HG02938 (cell line): Measurements from ENCODE around the gene ACAA1.
"Not testable (repeated sequence)": the region's sequence is repeated elsewhere in the genome, so short reads cannot be mapped to it uniquely, and the experiment has no call there.

ENCODE experiments used
- ATAC-seq: cut with Tn5 transposase; IDR thresholded peaks from one replicate; pipeline ENCODE4 v1.9.1; 2021; ENCODE audit warnings: mild to moderate bottlenecking, moderate library complexity; ENCODE audit not compliant: unreplicated experiment

The ACAA1 gene, protein sequence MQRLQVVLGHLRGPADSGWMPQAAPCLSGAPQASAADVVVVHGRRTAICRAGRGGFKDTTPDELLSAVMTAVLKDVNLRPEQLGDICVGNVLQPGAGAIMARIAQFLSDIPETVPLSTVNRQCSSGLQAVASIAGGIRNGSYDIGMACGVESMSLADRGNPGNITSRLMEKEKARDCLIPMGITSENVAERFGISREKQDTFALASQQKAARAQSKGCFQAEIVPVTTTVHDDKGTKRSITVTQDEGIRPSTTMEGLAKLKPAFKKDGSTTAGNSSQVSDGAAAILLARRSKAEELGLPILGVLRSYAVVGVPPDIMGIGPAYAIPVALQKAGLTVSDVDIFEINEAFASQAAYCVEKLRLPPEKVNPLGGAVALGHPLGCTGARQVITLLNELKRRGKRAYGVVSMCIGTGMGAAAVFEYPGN

GRCh38 chr3:38136777-38137614 is at the start of gene ACAA1:
Gene ACAA1 (minus strand): TSS chr3:38137127. CDS start chr3:38137035, 92 bp downstream.
- ATAC-seq, result peak; percentile 87

DNA sequence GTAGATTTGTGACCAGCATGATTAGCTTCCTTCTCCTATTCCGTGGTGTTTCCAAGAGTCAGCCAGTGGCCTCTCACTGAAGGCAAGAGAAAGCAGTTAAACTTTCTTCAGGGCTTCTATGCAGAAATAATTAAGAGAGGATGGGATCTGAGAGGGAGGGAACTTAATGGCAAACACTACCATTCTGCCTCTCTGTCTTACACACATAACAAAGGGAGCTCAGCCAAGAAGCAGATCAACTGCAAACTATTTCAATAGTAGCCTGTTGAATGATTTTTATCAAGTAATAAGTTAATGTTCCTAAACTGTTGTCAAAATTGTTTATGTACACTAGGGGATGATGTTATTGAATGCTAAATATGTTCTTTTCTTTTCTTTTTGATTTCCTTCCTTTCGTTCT is 40.3 kb upstream of the ACAA1 start:
- no peak for ATAC-seq

- ATAC-seq, result peak; percentile 38
Observed at GRCh38 chr3:38173834-38174418, 37.0 kb upstream of the ACAA1 start.

- no peak for ATAC-seq
Observed at GRCh38 chr3:38171622-38172021, 34.7 kb upstream of the ACAA1 start.

DNA sequence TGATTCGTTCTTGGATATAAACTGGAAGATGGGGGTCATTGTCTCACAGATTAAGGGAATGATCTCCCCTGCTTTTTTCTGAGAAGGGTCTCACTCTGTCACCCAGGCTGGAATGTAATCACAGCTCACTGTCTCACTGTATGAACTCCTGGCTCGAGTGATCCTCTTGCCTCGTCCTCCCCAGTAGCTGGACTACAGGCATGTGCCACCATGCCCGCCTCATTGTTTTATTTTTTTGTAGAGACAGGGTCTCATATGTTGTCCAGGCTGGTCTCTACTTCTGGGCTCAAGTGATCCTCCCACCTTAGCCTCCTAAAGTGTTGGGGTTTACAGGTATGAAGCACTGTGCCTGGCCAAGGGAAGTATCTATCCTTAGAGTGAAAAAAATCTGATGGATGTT is 33.8 kb upstream of the ACAA1 start:
- ATAC-seq, result no peak

- ATAC-seq, result no peak
Observed at GRCh38 chr3:38169027-38169317, 32.0 kb upstream of the ACAA1 start.

DNA sequence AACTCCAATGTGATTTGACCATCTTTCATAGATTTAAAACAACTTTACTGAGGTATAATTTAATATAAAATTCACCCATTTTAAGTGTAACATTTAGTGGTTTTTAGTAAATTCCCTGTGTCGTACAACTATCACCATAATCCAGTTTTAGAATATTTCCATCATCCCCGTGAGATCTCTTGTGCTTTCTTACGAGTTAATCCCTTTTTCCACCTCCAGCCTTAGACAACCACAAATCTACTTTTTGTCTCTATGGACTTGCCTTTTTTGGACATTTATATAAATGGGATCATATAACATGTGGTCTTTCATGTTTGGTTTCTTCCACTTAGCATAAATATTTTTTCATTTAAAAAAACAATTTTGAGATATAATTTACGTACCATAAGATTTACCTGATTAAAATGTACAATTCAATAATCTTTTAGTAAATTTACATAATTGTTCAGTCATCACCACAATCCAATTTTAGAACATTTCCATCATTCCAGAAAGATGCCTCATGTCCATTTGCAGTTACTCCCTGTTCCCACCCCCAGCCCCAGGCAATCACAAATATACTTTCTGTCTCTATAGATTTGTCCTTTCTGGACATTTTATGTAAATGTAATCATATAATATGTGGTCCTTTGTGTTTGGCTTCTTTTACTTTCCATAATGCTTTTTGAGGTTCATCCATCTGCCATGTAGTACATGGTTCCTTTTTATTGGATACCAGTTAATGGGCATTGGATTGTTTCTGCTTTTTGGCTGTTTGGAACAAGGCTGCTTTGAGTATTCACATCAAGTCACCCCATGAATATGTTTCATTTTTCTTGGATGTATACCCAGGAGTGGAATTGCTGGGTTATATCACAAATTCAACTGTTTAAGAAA is 31.5 kb upstream of the ACAA1 start:
- ATAC-seq, result no peak

- ATAC-seq, result no peak
Observed at GRCh38 chr3:38167591-38167990, 30.7 kb upstream of the ACAA1 start.

- peak; percentile 0 for ATAC-seq
Observed at GRCh38 chr3:38165722-38166387, 28.9 kb upstream of the ACAA1 start.

- peak; percentile 88 for ATAC-seq
Observed at GRCh38 chr3:38164952-38165721, 28.2 kb upstream of the ACAA1 start, which contains the start of gene OXSR1. Gene OXSR1 (plus strand): TSS chr3:38165537. CDS start chr3:38165877, 340 bp downstream.

- peak; percentile 28 for ATAC-seq
Observed at GRCh38 chr3:38164643-38164951, 27.7 kb upstream of the ACAA1 start.

DNA sequence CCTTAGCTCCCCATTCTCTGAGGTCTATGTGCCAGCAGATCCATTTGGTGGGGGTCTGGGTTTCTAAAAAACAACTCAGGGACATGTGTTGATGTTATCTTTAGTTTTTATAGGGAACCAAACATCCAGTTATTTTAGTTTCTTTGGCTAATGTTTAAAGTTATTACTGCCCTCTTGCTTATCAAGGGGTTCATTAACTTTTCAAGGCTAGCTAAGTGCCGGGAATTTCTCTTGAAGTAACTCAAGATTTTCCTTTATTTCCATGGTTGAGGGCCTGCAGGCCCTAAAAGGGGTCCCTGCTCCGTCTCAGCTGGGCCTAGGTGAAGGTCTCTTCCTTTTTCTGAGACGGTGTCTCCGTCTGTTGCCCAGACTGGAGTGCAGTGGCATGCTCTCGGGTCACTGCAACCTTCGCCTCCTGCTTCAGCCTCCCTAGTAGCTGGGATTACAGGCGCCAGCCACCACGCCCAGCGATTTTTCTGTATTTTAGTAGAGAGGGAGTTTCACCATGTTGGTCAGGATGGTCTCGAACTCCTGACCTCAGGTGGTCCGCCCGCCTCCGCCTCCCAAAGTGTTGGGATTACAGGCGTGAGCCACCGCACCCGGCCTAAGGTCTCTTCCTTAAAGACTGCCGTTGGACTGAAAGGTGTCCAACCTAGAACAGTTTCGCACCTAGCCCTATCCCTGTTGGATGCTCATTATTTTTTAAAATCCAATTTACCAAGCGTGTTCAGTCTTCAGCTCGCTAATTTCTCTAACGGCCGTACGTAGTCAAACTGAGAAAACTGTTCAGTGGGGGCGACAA is 27.1 kb upstream of the ACAA1 start:
- ATAC-seq, result no peak

- no peak for ATAC-seq
Observed at GRCh38 chr3:38163117-38163840, 26.4 kb upstream of the ACAA1 start.

- not testable (repeated sequence) for ATAC-seq
Observed at GRCh38 chr3:38160704-38161103, 23.8 kb upstream of the ACAA1 start.

DNA sequence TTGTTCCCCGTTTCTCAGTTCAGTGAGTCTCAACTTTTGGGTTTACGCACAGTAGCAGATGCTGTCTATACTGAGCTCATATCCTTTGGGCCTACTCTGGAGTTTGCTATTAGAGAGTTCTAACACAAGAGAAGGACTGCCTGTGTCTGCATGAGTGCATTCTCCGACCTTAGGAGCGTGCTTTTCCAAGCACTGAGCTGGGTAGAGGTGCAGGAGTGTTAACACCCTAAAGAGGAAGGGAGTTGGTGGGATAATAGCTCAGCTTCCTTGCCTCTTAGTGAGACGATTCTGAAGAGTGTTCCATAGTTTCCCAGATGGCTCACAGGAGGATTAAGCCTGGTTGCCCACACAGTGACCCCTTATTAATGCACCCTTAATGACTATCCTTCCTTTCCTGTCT is 21.5 kb upstream of the ACAA1 start:
- ATAC-seq, result no peak

- no peak for ATAC-seq
Observed at GRCh38 chr3:38157595-38157994, 20.7 kb upstream of the ACAA1 start.

DNA sequence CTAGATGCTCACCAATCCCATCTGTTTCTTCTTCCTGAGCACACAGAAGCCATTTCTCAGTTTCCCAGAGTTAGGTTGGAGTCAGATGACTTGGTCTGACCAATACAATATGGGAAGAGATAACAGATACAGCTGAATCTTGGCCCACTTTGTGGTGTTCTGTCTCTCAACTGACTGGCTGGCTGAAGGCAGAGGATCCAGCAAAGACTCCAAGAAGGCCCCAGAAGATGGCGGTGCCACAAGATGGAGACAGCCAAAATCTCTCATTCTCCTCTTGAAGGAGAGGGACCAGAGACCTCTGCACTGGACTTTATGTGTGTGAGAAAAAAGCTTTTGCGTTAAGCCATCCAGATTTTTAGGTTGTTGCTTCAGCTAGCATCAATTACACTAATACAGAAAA is 20.2 kb upstream of the ACAA1 start:
- no peak for ATAC-seq

GRCh38 chr3:38155825-38156224 is 18.9 kb upstream of the ACAA1 start:
- no peak for ATAC-seq
